Measurements from ENCODE around the gene NLRC4.
"Not testable (repeated sequence)": the region's sequence is repeated elsewhere in the genome, so short reads cannot be mapped to it uniquely, and the experiment has no call there.

Gene NLRC4

GRCh38 chr2:32222966-32223365 is 41.7 kb downstream of the NLRC4 start:
- Histone ChIP-seq H3K4me3 (no peak overlapping the region), H3K9me3 (no peaks in the 10 kb centered on the region), H3K4me1 (no peaks in the 10 kb centered on the region), H3K36me3 (peaks cover 40 to 69% (median 46%) of the 10 kb centered on the region in 3 donors), H3K27ac (no peak overlapping the region), H3K27me3 (no peaks in the 10 kb centered on the region)
- intact Hi-C loops (cut with DNase I; ENCODE audit: low total_unique reads), result no loop called here
- no peak for DNase-seq
- TF ChIP-seq CTCF (IDR thresholded peaks at IDR 0.05), result no peak

GRCh38 chr2:32220445-32220844 is 44.2 kb downstream of the NLRC4 start:
- TF ChIP-seq CTCF (IDR thresholded peaks at IDR 0.05), result no peak
- no peak for DNase-seq
- intact Hi-C loops (cut with DNase I; ENCODE audit: low total_unique reads), result no loop called here
- Histone ChIP-seq H3K4me1 (no peaks in the 10 kb centered on the region), H3K9me3 (no peaks in the 10 kb centered on the region), H3K4me3 (no peak overlapping the region), H3K36me3 (peaks cover 38 to 61% (median 40%) of the 10 kb centered on the region in 3 donors), H3K27me3 (no peaks in the 10 kb centered on the region), H3K27ac (no peak overlapping the region)

- Histone ChIP-seq H3K4me3 (no peak overlapping the region), H3K27ac (no peak overlapping the region), H3K27me3 (no peaks in the 10 kb centered on the region), H3K9me3 (no peaks in the 10 kb centered on the region), H3K36me3 (peaks cover 25 to 51% (median 34%) of the 10 kb centered on the region in 3 donors), H3K4me1 (no peaks in the 10 kb centered on the region)
- no peak for TF ChIP-seq CTCF (IDR thresholded peaks at IDR 0.05)
- no peak for DNase-seq
- intact Hi-C loops (cut with DNase I; ENCODE audit: low total_unique reads), result no loop called here
Observed at GRCh38 chr2:32212295-32212694, 52.4 kb downstream of the NLRC4 start.

- intact Hi-C loops (cut with DNase I; ENCODE audit: low total_unique reads), result no loop called here
Observed at GRCh38 chr2:32210767-32211408, 53.8 kb downstream of the NLRC4 start.

GRCh38 chr2:32203428-32203827 is 61.3 kb downstream of the NLRC4 start:
- H3K4me3 ChIP-seq; H3K9me3 ChIP-seq; H3K27ac ChIP-seq; intact Hi-C loops (cut with DNase I; ENCODE audit: low total_unique reads); H3K4me1 ChIP-seq; H3K27me3 ChIP-seq; DNase-seq: not testable (repeated sequence)
- peaks cover 50 to 74% (median 53%) of the 10 kb centered on the region in 3 donors for H3K36me3 ChIP-seq

More at GRCh38 chr2:32210767-32211408, 53.8 kb downstream of the NLRC4 start:
- no peaks in the 10 kb centered on the region for H3K27me3 ChIP-seq
- H3K4me3 ChIP-seq, result no peak overlapping the region
- H3K4me1 ChIP-seq, result no peaks in the 10 kb centered on the region
- H3K27ac ChIP-seq, result no peak overlapping the region
- H3K36me3 ChIP-seq, result peaks cover 30 to 64% (median 41%) of the 10 kb centered on the region in 3 donors
- DNase-seq, result no peak
- TF ChIP-seq CTCF (IDR thresholded peaks at IDR 0.05), result no peak
- no peaks in the 10 kb centered on the region for H3K9me3 ChIP-seq

- no peak for DNase-seq
- Histone ChIP-seq H3K36me3 (peaks cover 52 to 76% (median 55%) of the 10 kb centered on the region in 3 donors), H3K27me3 (no peaks in the 10 kb centered on the region), H3K9me3 (no peaks in the 10 kb centered on the region), H3K4me1 (no peaks in the 10 kb centered on the region), H3K27ac (no peak overlapping the region), H3K4me3 (no peak overlapping the region)
- intact Hi-C loops (cut with DNase I; ENCODE audit: low total_unique reads), result no loop called here
- TF ChIP-seq CTCF (IDR thresholded peaks at IDR 0.05), result no peak
Observed at GRCh38 chr2:32200814-32201213, 63.9 kb downstream of the NLRC4 start.

All from tibial artery (tissue), 4 donors.